ACC112 (cell line): ENCODE results near the gene ZNG1F.
"Not testable (repeated sequence)": the region's sequence is repeated elsewhere in the genome, so short reads cannot be mapped to it uniquely, and the experiment has no call there.

Experiments used
- H2AFZ ChIP-seq: fragments of 200-600 bp; sonication (generic); one replicate; pipeline ENCODE4 v1.6.0; 2017; ENCODE audit warnings: antibody characterized with exemption, low read length; ENCODE audit not compliant: unreplicated experiment
- H3K27ac ChIP-seq: fragments of 200-600 bp; sonication (generic); 2 replicates; pipeline ENCODE4 v1.5.1; 2014; ENCODE audit warnings: low read depth, mild to moderate bottlenecking, antibody characterized with exemption, low read length, moderate library complexity
- H3K27me3 ChIP-seq: fragments of 200-600 bp; sonication (generic); 2 replicates; pipeline ENCODE4 v1.6.1; 2014; ENCODE audit warnings: mild to moderate bottlenecking, antibody characterized with exemption, low read length, moderate library complexity, mixed read lengths; ENCODE audit not compliant: insufficient read depth
- H3K36me3 ChIP-seq: fragments of 200-600 bp; sonication (generic); 2 replicates; pipeline ENCODE4 v1.6.1; 2016; ENCODE audit warnings: mild to moderate bottlenecking, antibody characterized with exemption, low read length, moderate library complexity, mixed read lengths; ENCODE audit not compliant: insufficient read depth
- H3K4me1 ChIP-seq: fragments of 200-600 bp; sonication (generic); one replicate; pipeline ENCODE4 v1.6.1; 2016; ENCODE audit warnings: low read length, mixed read lengths; ENCODE audit not compliant: insufficient read depth, unreplicated experiment, control insufficient read depth
- H3K4me3 ChIP-seq: fragments of 200-600 bp; sonication (generic); 2 replicates; pipeline ENCODE4 v1.5.1; 2014; ENCODE audit warnings: mild to moderate bottlenecking, low read depth, low read length
- H3K79me2 ChIP-seq: fragments of 200-600 bp; sonication (generic); one replicate; pipeline ENCODE4 v1.6.0; 2016; ENCODE audit warnings: low read length; ENCODE audit not compliant: control insufficient read depth, unreplicated experiment, insufficient read depth

ZNG1F gene

DNA sequence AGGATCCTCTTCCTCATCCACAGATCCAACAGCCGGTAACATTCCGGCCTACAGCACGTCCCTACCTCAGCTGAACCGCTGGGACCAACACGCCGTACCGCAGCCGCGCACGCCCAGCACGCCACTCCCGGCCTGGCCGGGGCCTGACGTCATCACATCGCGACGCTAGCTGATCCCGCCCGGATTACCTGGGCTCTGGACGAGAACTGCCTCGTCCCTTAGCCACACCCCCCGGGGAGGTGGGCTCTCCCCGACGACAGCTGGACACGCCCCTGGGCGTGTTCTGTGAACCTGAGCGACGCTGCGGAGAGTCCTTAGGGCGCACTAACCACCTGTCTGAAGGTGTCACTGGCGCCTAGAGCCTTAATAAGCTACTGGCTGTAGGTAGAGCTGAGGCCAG lies at the start of gene ZNG1F:
Gene ZNG1F, minus strand, starts transcription at position 101 of the 400 bp plus-strand sequence. Its CDS starts 59 bp downstream, at position 42.
- not testable (repeated sequence) for H3K27ac ChIP-seq, H3K79me2 ChIP-seq, H3K4me1 ChIP-seq, H3K27me3 ChIP-seq, H3K4me3 ChIP-seq, H2AFZ ChIP-seq, H3K36me3 ChIP-seq

DNA sequence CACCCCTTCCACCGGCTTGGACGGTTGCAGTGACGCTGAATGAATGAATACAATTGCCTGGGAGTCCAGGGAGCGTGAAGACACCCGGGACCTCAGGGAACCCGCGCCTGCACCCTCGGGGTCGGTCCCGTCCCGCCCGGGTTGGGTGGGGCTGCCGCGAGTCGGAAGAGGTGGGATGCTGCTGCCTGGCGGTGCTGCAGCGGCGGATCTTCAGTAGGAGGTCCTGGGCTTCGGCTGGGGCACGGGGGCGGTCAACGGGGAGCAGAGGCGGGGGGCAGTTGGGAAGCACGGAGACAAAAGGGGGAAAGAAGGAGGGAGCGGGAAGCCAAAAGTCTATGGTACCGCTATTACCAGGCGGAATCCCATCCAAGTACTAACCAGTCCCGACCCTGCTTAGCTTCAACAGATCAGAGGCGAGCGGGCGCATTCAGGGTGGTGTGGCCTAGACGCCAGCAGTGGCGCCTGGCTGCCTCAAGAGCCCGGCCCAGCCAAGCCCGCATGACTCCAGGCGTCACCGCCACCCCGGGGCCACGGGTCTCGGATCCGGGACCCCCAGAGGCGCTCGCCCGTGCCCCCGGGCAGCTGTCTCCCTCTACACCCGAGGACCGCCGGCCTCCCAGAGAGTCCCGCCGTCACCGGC lies 48.1 kb upstream of the ZNG1F start:
- not testable (repeated sequence) for H3K4me1 ChIP-seq, H3K79me2 ChIP-seq, H3K4me3 ChIP-seq, H3K27ac ChIP-seq, H3K27me3 ChIP-seq, H2AFZ ChIP-seq, H3K36me3 ChIP-seq

DNA sequence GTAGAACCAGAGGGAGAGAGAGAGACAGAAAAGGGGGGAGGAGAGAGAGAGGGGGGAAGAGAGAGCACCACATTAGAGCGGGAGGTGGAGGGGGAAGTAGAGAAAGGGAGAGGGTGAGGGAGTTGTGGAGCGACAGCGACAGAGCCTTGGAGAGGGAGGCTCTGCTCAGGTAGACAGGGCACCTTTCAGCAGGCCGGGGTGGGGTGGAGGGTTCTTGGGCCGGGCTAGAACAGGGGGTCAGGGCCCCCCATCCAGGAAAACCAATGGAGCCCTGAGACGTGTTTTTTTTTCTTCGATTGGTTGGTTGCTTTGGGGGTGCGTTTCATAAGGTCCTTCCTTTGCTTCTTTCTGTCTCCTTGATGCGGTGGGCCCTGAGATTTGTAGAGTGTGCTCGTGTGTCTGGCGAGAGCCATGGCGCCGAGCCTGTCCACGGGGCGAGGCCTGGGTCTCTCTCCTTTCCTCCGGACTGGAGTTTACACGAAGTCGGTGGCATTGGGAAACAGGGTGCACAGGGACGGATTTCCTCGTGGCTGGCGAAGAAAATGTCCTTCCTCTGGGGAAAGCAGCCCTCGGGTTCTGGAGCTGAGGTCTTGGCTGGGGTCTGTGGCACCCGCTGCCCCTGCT lies 47.5 kb upstream of the ZNG1F start:
- H3K4me3 ChIP-seq, H3K27ac ChIP-seq, H2AFZ ChIP-seq, H3K27me3 ChIP-seq, H3K4me1 ChIP-seq, H3K79me2 ChIP-seq, H3K36me3 ChIP-seq: not testable (repeated sequence)

GRCh38 chr9:41234811-41235805 lies 46.0 kb upstream of the ZNG1F start:
- not testable (repeated sequence) for H3K27me3 ChIP-seq, H3K27ac ChIP-seq, H3K79me2 ChIP-seq, H2AFZ ChIP-seq, H3K4me1 ChIP-seq, H3K4me3 ChIP-seq, H3K36me3 ChIP-seq

DNA sequence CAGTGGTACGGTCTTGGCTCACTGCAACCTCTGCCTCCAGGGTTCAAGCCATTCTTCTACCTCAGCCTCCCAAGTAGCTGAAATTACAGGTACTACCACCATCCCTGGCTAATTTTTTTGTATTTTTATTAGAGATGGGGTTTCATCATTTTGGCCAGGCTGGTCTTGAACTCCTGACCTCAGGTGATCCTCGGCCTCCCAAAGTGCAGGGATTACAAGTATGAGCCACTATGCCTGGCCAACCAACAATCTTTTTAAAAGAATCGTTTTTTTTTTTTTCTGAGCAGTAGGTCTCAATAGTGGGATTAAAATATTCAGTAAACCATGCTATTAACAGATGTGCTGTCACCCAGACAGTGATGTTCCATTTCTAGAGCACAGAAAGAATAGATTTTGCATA lies 45.1 kb upstream of the ZNG1F start:
- H2AFZ ChIP-seq, H3K36me3 ChIP-seq, H3K4me1 ChIP-seq, H3K27me3 ChIP-seq, H3K27ac ChIP-seq, H3K4me3 ChIP-seq, H3K79me2 ChIP-seq: not testable (repeated sequence)

- not testable (repeated sequence) for H2AFZ ChIP-seq, H3K4me1 ChIP-seq, H3K79me2 ChIP-seq, H3K27ac ChIP-seq, H3K36me3 ChIP-seq, H3K4me3 ChIP-seq, H3K27me3 ChIP-seq
These were observed 43.2 kb upstream of the ZNG1F start for GRCh38 chr9:41232326-41232725.

DNA sequence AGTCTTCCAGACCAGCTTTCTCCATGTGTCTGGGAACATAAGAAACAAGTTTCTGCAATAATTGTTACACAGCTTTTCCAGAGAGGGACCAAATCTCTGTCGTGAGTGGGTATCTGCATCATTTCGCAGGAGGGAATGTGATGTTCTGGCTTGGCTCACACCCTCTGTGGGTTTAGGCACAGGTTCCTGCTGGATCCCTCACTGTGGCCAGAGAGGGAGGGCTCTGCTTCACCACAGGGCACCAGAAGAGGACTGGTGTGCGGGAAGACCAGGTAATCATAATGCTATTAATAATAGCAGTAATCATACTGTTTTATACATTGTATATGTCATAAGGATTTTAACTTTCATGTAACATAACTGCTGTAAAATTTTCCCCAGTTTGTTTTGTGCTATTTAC lies 41.3 kb upstream of the ZNG1F start:
- not testable (repeated sequence) for H3K36me3 ChIP-seq, H3K27me3 ChIP-seq, H3K4me3 ChIP-seq, H3K79me2 ChIP-seq, H3K4me1 ChIP-seq, H2AFZ ChIP-seq, H3K27ac ChIP-seq

DNA sequence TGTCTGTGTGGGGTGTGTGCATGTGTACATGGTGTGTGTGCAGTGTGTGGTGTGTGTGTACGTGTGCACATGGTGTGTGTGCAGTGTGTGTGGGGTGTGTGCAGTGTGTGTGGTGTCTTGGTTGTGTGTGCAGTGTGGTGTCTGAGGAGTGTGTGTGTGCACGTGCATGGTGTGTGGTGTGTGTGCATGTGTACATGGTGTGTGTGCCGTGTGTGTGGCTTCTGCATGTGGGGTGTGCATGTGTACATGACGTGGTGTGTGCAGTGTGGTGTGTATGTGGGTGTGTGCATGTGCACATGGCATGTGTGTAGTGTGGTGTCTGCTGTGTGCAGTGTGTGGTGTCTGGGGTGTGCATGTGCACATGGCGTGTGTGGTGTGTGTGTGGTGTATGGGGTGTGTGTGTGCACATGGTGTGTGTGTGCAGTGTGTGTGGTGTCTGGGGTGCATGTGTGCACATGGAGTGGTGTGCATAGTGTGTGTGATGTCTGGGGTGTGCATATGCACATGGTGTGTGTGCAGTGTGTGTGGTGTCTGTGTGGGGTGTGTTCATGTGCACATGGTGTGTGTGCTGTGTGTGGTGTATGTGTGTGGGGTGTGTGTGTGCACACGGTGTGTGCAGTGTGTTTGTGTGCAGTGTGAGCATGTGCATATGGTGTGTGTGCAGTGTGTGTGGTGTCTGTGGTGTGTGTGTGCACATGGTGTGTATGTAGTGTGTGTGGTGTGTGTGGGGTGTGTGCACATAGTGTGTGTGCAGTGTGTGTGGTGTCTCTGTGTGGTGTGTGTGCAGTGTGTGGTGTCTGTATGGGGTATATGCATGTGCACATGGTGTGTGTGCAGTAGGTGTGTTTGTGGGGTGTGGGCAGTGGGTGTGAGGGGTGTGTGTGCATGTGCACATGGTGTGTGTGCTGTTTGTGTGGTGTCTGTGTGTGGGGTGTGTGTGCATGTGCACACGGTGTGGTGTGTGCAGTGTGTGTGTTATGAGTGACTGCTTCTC lies 40.6 kb upstream of the ZNG1F start:
- 0 out of 2 replicates have a peak, but pooled peaks cover 3% of the 10 kb centered on the region for H3K27me3 ChIP-seq
- no peak overlapping the region for H3K4me3 ChIP-seq
- H3K27ac ChIP-seq = no peak overlapping the region
- no peaks in the 10 kb centered on the region for H3K4me1 ChIP-seq
- no peak overlapping the region for H2AFZ ChIP-seq
- H3K79me2 ChIP-seq = no peaks in the 10 kb centered on the region
- H3K36me3 ChIP-seq = no peaks in the 10 kb centered on the region

GRCh38 chr9:41219831-41220230 lies 30.7 kb upstream of the ZNG1F start:
- H3K36me3 ChIP-seq, H2AFZ ChIP-seq, H3K27me3 ChIP-seq, H3K4me3 ChIP-seq, H3K79me2 ChIP-seq, H3K27ac ChIP-seq, H3K4me1 ChIP-seq: not testable (repeated sequence)

DNA sequence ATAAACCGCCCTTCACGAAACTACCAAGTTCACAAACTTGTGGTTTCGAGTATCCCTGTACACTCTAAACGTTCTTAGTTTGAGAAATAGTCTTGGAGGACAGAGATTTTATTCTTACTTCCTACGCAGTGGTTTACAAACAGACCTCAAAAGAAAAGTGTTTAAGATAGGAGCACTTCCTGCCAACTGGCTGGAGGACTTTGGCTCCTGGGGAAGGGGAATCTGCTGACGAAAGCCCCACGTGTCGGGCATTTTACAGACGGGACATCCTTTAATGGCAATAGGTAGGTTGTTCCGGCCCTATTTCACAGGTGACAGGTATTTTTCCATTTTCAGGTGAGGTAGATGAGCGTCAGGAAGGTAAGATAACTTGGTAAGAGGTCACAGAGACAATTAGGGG lies 678 bp downstream of the ZNG1F start:
- not testable (repeated sequence) for H3K36me3 ChIP-seq, H2AFZ ChIP-seq, H3K4me3 ChIP-seq, H3K27me3 ChIP-seq, H3K79me2 ChIP-seq, H3K27ac ChIP-seq, H3K4me1 ChIP-seq
